Esophagus (tissue), 2 donors: ENCODE measurements around the gene WFIKKN2. TPM values are rescaled to one million over a fixed set of nuclear protein-coding genes. Genes with fewer than 3 reads are reported as not detected.

Experiments used
- H3K27ac ChIP-seq, 2 donors: one replicate each; pipeline ENCODE4 v1.5.1; 2013; ENCODE audit warnings: low read depth in 2 of 2, mild to moderate bottlenecking in 2 of 2, inconsistent platforms in 1 of 2, low read length in 1 of 2, moderate library complexity in 1 of 2
- H3K27me3 ChIP-seq, 2 donors: one replicate each; pipeline ENCODE4 v1.6.1; 2013; ENCODE audit warnings: low read length in 2 of 2, control low read depth in 1 of 2, mild to moderate bottlenecking in 1 of 2; ENCODE audit not compliant: insufficient read depth in 2 of 2, control insufficient read depth in 1 of 2
- H3K36me3 ChIP-seq, 2 donors: one replicate each; pipeline ENCODE4 v1.6.1; 2013; ENCODE audit warnings: low read length in 1 of 2; ENCODE audit not compliant: control insufficient read depth in 2 of 2, insufficient read depth in 2 of 2
- H3K4me1 ChIP-seq, 2 donors: one replicate each; pipeline ENCODE4 v1.6.1; 2013; ENCODE audit warnings: low read length in 1 of 2; ENCODE audit not compliant: control insufficient read depth in 2 of 2, insufficient read depth in 2 of 2
- H3K4me3 ChIP-seq, 2 donors: one replicate each; pipeline ENCODE4 v1.5.1; 2013; ENCODE audit warnings: low read length in 2 of 2, mild to moderate bottlenecking in 2 of 2, low read depth in 1 of 2, moderate library complexity in 1 of 2
- H3K9me3 ChIP-seq, 2 donors: one replicate each; pipeline ENCODE4 v1.6.1; 2013; ENCODE audit warnings: mild to moderate bottlenecking in 2 of 2, low read depth in 1 of 2, low read length in 1 of 2, moderate library complexity in 1 of 2; ENCODE audit not compliant: control insufficient read depth in 2 of 2, insufficient read depth in 1 of 2
- WGBS, 2 donors: extraction: QIAGEN DNeasy Blood & Tissue Kit; methylation state at CpG; one replicate each; pipeline ENCODE4 v1.1.7; 2013; 5-methylcytosine and 5-hydroxymethylcytosine counted together
- polyA plus RNA-seq, 2 donors: library from polyadenylated mRNA; stranded (reverse); fragments of 200-250 nt; gene quantifications; one replicate each; pipeline ENCODE4 v1.2.3, GENCODE V29; 2013
- donor health status: healthy with polysubstance abuse.
- donor health status: Bipolar disorder and iron deficiency.

WFIKKN2 gene
- polyA plus RNA-seq, 2 donors, result 0.02 to 0.04 TPM

DNA sequence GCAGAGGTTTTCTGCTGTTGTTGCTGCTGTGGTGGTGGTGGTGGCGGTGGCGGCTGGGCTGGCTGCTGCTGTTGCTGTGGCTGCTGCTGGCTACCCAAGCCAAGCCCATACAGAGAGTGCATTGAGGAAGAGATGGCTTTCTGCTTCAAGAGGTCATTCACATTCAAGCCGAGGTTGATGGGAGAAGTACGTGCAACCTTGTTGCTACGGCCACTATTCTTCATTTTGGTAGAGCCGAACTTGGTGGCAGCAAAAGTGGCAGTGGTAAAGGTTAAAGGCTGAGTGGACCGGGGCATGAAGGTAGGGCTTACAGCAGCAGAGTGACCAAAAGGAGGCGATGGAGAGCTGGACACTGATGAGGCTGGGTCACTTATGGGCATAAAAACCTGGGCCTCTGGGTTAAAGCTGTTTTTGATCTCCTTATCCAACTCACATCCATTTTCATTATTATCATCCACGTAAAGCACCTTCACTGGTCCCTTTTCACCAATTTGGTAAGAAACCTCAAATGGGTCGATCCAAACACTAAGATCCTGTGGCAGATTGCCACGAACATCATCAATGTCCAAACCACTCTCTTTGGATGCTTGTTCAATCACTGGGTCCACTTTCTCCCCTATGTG is 27.9 kb downstream of the WFIKKN2 start:
- H3K9me3 ChIP-seq, result no peaks in the 10 kb centered on the region
- peak overlapping the region; percentile 52 to 66 for H3K27ac ChIP-seq
- no peaks in the 10 kb centered on the region for H3K4me1 ChIP-seq
- WGBS, 2 donors, result 43 to 53% methylated on average over 11 of the region's 11 CpGs
- peaks cover 0 to 5% of the 10 kb centered on the region in 2 donors for H3K36me3 ChIP-seq
- no peaks in the 10 kb centered on the region for H3K27me3 ChIP-seq
- H3K4me3 ChIP-seq, result peak overlapping the region; percentile 29 to 88

GRCh38 chr17:50863931-50864330 is 28.5 kb downstream of the WFIKKN2 start:
- Histone ChIP-seq H3K9me3 (no peaks in the 10 kb centered on the region), H3K4me1 (no peaks in the 10 kb centered on the region), H3K4me3 (peak overlapping the region in 1 of 2 donors; percentile 88), H3K36me3 (peaks cover 0 to 5% of the 10 kb centered on the region in 2 donors), H3K27ac (peak overlapping the region in 1 of 2 donors; percentile 66), H3K27me3 (no peaks in the 10 kb centered on the region)
- 49 to 55% methylated on average over 3 of the region's 3 CpGs for WGBS, 2 donors

DNA sequence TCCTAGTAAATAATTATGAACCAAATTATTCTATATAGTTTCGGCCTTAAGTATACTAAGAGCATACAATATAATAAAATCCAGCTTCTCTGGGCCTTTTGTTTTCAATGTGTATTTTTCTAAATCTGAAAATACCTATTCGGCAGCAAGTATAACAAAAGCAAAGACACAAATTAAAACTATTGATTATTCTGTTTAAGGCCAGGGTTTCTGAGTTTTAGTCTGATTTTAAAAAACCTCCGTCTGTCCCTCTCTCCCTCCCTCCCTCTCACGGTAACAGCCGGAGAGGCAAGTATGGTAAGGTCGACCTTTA is 29.3 kb downstream of the WFIKKN2 start:
- no peaks in the 10 kb centered on the region for H3K9me3 ChIP-seq
- no peaks in the 10 kb centered on the region for H3K4me1 ChIP-seq
- peak overlapping the region; percentile 97 to 99 for H3K27ac ChIP-seq
- peaks cover 0 to 5% of the 10 kb centered on the region in 2 donors for H3K36me3 ChIP-seq
- no peaks in the 10 kb centered on the region for H3K27me3 ChIP-seq
- peak overlapping the region; percentile 85 to 88 for H3K4me3 ChIP-seq
- 5 to 8% methylated on average over 6 of the region's 6 CpGs for WGBS, 2 donors

GRCh38 chr17:50865060-50865867 is 29.9 kb downstream of the WFIKKN2 start:
- Histone ChIP-seq H3K36me3 (peaks cover 0 to 5% of the 10 kb centered on the region in 2 donors), H3K4me3 (peak overlapping the region; percentile 85 to 88), H3K27me3 (no peaks in the 10 kb centered on the region), H3K9me3 (no peaks in the 10 kb centered on the region), H3K27ac (peak overlapping the region; percentile 97 to 99), H3K4me1 (no peaks in the 10 kb centered on the region)
- WGBS, 2 donors, result 0 to 1% methylated on average over 31 to 50 of the region's 50 CpGs

- 0 to 1% methylated on average over 42 to 53 of the region's 53 CpGs for WGBS, 2 donors
- no peaks in the 10 kb centered on the region for H3K9me3 ChIP-seq
- H3K36me3 ChIP-seq, result peaks cover 0 to 5% of the 10 kb centered on the region in 2 donors
- H3K4me3 ChIP-seq, result peak overlapping the region; percentile 85 to 88
- no peaks in the 10 kb centered on the region for H3K27me3 ChIP-seq
- H3K4me1 ChIP-seq, result no peaks in the 10 kb centered on the region
- peak overlapping the region; percentile 97 to 99 for H3K27ac ChIP-seq
These were observed 30.5 kb downstream of the WFIKKN2 start for GRCh38 chr17:50865868-50866260.

GRCh38 chr17:50866261-50866949 is 31.0 kb downstream of the WFIKKN2 start, which contains the start of gene TOB1:
TOB1 (minus strand) TSS chr17:50866354; CDS start chr17:50864017, 2,337 bp downstream.
- H3K9me3 ChIP-seq, result no peaks in the 10 kb centered on the region
- WGBS, 2 donors, result 0 to 1% methylated on average over 32 to 75 of the region's 75 CpGs
- peak within 1 kb of the TSS; percentile 98 to 100 for H3K27ac ChIP-seq
- H3K4me1 ChIP-seq, result no peaks in the 10 kb centered on the region
- peak within 1 kb of the TSS; percentile 85 to 88 for H3K4me3 ChIP-seq
- peaks cover 0 to 5% of the 10 kb centered on the region in 2 donors for H3K36me3 ChIP-seq
- H3K27me3 ChIP-seq, result no peaks in the 10 kb centered on the region

DNA sequence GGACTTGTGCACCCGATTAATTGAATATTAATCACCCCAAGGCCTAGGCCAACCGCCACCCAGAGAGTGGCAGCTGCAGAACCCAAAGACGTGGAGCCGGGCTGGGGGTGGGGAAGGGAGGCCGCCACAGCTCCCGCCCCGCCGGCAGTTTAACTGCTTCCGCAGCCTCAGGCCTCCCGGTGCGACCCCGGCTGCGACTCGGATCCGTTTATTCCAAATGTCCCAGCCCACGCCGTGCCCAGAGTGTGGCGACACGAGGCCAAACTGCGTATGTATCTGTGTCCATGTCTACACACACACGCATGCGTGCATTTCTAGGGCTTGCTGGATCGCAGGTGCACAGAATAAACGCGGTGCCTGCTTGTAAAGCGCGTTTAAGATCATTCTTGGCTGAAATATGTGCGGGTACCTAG is 31.6 kb downstream of the WFIKKN2 start:
- H3K9me3 ChIP-seq, result no peaks in the 10 kb centered on the region
- peaks cover 0 to 5% of the 10 kb centered on the region in 2 donors for H3K36me3 ChIP-seq
- WGBS, 2 donors, result 0% methylated on average over 28 of the region's 28 CpGs
- H3K27ac ChIP-seq, result peak overlapping the region; percentile 98 to 100
- H3K4me1 ChIP-seq, result no peaks in the 10 kb centered on the region
- H3K27me3 ChIP-seq, result no peaks in the 10 kb centered on the region
- peak overlapping the region; percentile 74 to 88 for H3K4me3 ChIP-seq

DNA sequence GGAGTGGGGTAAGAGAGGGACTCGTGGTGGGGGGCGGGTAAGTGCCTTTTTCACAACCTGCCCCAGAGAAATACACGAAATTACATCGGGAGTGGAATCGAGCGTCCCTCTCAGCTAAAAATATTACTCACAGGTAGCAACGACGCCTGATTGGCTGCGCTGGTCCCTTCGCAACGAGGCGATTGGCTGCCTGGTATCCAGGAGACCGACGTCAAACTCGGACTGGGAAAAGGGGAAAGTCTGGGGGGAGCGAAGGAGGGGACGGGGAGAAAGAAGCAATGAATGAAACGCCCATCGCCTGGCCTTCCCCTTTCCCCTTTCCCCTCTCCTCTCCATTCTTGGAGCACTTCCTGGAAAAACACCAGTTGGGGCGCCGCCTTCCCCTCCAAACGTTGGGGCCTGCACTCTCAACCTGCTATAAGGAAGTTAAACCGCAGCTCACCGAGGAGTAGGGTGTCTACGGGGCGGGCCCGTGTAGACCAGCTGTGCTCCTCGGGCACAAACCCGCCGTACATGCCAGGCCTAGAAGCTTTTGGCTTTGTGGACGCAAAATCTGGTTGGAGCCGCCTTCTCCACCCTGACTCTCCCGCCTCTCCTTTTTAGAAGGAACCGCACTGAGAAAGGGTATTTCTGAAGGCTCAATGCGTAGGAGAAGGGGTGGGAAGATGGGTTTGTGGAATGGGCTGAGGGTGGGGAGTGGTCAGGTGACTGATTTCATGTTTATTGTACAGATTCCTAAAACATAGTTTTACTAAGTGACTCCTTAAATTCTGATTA is 32.2 kb downstream of the WFIKKN2 start:
- WGBS, 2 donors, result 0 to 1% methylated on average over 34 to 35 of the region's 35 CpGs
- no peaks in the 10 kb centered on the region for H3K9me3 ChIP-seq
- no peaks in the 10 kb centered on the region for H3K27me3 ChIP-seq
- peaks cover 0 to 5% of the 10 kb centered on the region in 2 donors for H3K36me3 ChIP-seq
- peak overlapping the region; percentile 74 to 88 for H3K4me3 ChIP-seq
- H3K4me1 ChIP-seq, result no peaks in the 10 kb centered on the region
- peak overlapping the region; percentile 98 to 100 for H3K27ac ChIP-seq

DNA sequence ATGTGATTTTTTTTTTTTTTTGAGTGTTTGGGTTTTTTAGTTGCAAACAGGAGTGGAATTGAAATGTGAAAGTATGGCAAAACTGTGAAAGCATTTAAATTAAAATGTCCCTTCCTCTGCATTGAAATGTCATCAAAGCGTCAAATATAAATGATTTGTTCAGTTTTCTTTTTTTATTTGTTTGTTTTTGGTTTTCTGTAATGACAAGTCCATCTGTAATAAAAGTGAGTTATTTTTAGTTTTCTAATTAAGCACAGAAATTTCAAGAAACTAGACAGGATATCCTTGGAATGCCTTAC is 32.7 kb downstream of the WFIKKN2 start:
- peaks cover 0 to 2% of the 10 kb centered on the region in 2 donors for H3K36me3 ChIP-seq
- H3K4me3 ChIP-seq, result peak overlapping the region in 1 of 2 donors; percentile 88
- WGBS, 2 donors, result 16 to 19% methylated on average over 1 of the region's 1 CpG

More for the DNA sequence above, 32.7 kb downstream of the WFIKKN2 start:
- H3K27me3 ChIP-seq, result no peaks in the 10 kb centered on the region
- H3K27ac ChIP-seq, result peak overlapping the region in 1 of 2 donors; percentile 100
- no peaks in the 10 kb centered on the region for H3K9me3 ChIP-seq
- H3K4me1 ChIP-seq, result peaks cover 0 to under 1% of the 10 kb centered on the region in 2 donors
